Suprapubic skin (tissue), 4 donors: Measurements from ENCODE around the gene ATE1. TPM values are rescaled to one million over a fixed set of nuclear protein-coding genes. Genes with fewer than 3 reads are reported as not detected.

Source experiments
- DNase-seq, 2 donors: peaks; one replicate each; pipeline ENCODE4 v3.0.0-alpha.2; 2019; ENCODE audit warnings: low spot score in 2 of 2
- H3K27ac ChIP-seq: fragments of 200-600 bp; sonication (generic); one replicate; pipeline ENCODE4 v1.5.1; 2019
- H3K27me3 ChIP-seq: fragments of 200-600 bp; sonication (generic); one replicate; pipeline ENCODE4 v1.5.1; 2019
- H3K36me3 ChIP-seq: fragments of 200-600 bp; sonication (generic); one replicate; pipeline ENCODE4 v1.5.1; 2019
- H3K4me1 ChIP-seq: fragments of 200-600 bp; sonication (generic); one replicate; pipeline ENCODE4 v1.5.1; 2019
- H3K4me3 ChIP-seq: fragments of 200-600 bp; sonication (generic); one replicate; pipeline ENCODE4 v1.5.1; 2019; ENCODE audit warnings: mild to moderate bottlenecking
- H3K9me3 ChIP-seq: fragments of 200-600 bp; sonication (generic); one replicate; pipeline ENCODE4 v1.5.1; 2019
- CTCF ChIP-seq, 2 donors: fragments of 200-600 bp in 1 of 2; fragments of 450-650 bp in 1 of 2; sonication (generic) in 1 of 2; IDR thresholded peaks; one replicate each; pipeline ENCODE4 v1.5.1; 2016 to 2019; ENCODE audit warnings: antibody characterized with exemption in 2 of 2, mild to moderate bottlenecking in 1 of 2, moderate library complexity in 1 of 2
- EP300 ChIP-seq: sonication (generic); formaldehyde crosslinking; IDR thresholded peaks from one replicate; pipeline ENCODE4 v1.6.1; 2017; ENCODE audit warnings: antibody characterized with exemption
- POLR2A ChIP-seq, 2 donors: fragments of 450-650 bp; IDR thresholded peaks; one replicate each; pipeline ENCODE4 v1.6.1; 2017; ENCODE audit warnings: antibody characterized with exemption in 2 of 2, mild to moderate bottlenecking in 2 of 2, moderate library complexity in 2 of 2
- POLR2AphosphoS5 ChIP-seq, 3 donors: sonication (generic); formaldehyde crosslinking; IDR thresholded peaks; one replicate each; pipeline ENCODE4 v1.6.1; 2017; ENCODE audit warnings: antibody characterized with exemption in 3 of 3
- WGBS: methylation state at CpG from one replicate; pipeline ENCODE4 v1.1.5; 2018; 5-methylcytosine and 5-hydroxymethylcytosine counted together
- total RNA-seq, 4 donors: library from RNA; depleted of rRNA; stranded (reverse); fragments of >200 nt; gene quantifications; one replicate each; pipeline ENCODE4 v1.1.0, GENCODE V29; 2016

The ATE1 gene
- total RNA-seq, 4 donors from 2014 or later, result 20.3 to 23.2 (median 21.7) TPM

DNA sequence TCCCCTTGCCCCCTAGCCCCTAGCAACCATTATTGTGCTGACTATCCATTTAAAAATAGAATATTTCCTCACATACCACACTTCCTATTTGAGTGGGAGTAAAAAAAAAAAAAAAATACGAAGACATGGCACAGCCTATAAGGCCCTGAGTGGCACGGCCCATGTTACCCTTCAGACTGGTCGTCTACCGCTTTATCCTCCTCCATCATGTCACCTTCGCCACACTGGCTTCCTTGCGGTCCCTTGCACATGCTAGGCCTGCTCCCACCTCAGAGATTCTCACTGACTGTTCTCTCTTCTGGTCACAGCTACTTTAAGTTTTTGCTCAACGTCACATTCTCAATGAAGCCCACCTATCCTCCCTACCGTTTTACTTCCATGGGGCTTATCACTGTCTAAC is 130.3 kb downstream of the ATE1 start:
- Histone ChIP-seq H3K36me3 (peaks cover 2% of the 10 kb centered on the region), H3K27ac (no peak overlapping the region), H3K27me3 (no peaks in the 10 kb centered on the region), H3K4me3 (no peak overlapping the region), H3K4me1 (no peaks in the 10 kb centered on the region), H3K9me3 (no peaks in the 10 kb centered on the region)
- DNase-seq, result no peak
- 86% methylated on average over 8 of the region's 8 CpGs for WGBS
- TF ChIP-seq POLR2A (IDR thresholded peaks at IDR 0.05), result no peak
- no peak for TF ChIP-seq EP300
- TF ChIP-seq CTCF (IDR thresholded peaks at IDR 0.05), result no peak
- no peak for TF ChIP-seq POLR2AphosphoS5 (IDR thresholded peaks at IDR 0.05)

DNA sequence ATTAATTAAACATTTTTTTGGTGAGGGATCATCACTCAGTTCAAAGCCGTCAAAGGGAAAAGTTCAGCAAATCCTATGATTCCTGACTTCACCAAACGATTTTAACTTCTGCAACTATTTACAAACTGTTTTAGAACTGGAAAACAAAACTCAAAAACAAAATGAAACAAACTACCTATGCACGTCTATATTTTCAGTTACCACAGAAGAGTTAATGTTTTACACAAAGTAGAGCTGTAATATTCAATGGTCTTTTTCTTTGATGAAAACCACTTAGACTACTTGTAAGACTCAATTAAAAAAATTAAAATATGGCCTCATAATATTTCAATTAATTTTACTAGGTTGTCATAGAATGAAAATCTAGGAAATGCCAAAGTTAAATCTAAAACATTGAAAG is 131.5 kb downstream of the ATE1 start:
- WGBS, result 79% methylated on average over 3 of the region's 3 CpGs
- Histone ChIP-seq H3K9me3 (no peaks in the 10 kb centered on the region), H3K27ac (no peak overlapping the region), H3K4me3 (no peak overlapping the region), H3K27me3 (no peaks in the 10 kb centered on the region), H3K4me1 (no peaks in the 10 kb centered on the region), H3K36me3 (no peaks in the 10 kb centered on the region)
- TF ChIP-seq EP300, result no peak
- no peak for TF ChIP-seq CTCF (IDR thresholded peaks at IDR 0.05)
- no peak for TF ChIP-seq POLR2AphosphoS5 (IDR thresholded peaks at IDR 0.05)
- DNase-seq, result no peak

DNA sequence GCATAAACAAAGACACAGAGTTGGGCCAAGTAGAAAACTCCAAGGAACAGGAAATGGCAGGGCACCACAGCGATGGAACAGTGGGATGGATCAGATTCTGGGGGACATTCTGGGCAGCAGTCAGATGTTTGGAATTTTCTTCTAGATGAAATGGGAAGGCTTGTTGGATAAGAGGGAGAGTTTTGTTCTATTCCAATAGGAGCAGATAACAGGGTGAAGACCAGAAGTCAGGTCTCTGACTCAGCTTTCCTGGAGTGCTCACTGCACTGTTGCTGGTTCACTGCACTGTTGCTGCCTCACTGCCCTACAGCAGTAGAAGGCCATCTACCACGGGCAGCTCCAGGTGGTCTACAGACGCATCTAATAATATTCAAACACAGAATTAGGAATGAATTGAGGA is 135.6 kb downstream of the ATE1 start:
- Histone ChIP-seq H3K36me3 (peaks cover 9% of the 10 kb centered on the region), H3K4me1 (no peaks in the 10 kb centered on the region), H3K27ac (no peak overlapping the region), H3K4me3 (no peak overlapping the region), H3K27me3 (no peaks in the 10 kb centered on the region), H3K9me3 (no peaks in the 10 kb centered on the region)
- no peak for TF ChIP-seq CTCF (IDR thresholded peaks at IDR 0.05)
- no peak for TF ChIP-seq POLR2AphosphoS5 (IDR thresholded peaks at IDR 0.05)
- TF ChIP-seq POLR2A (IDR thresholded peaks at IDR 0.05), result no peak
- TF ChIP-seq EP300, result no peak
- no peak for DNase-seq
- WGBS, result 90% methylated on average over 3 of the region's 3 CpGs

- peaks cover 9% of the 10 kb centered on the region for H3K36me3 ChIP-seq
- H3K4me3 ChIP-seq, result no peak overlapping the region
- H3K9me3 ChIP-seq, result no peaks in the 10 kb centered on the region
- no peak overlapping the region for H3K27ac ChIP-seq
- 97% methylated on average over 5 of the region's 5 CpGs for whole genome bisulfite sequencing
- no peaks in the 10 kb centered on the region for H3K4me1 ChIP-seq
- TF ChIP-seq EP300 (no peak), POLR2A (IDR thresholded peaks at IDR 0.05) (no peak), POLR2AphosphoS5 (IDR thresholded peaks at IDR 0.05) (no peak), CTCF (IDR thresholded peaks at IDR 0.05) (no peak)
- DNase-seq, result no peak
- no peaks in the 10 kb centered on the region for H3K27me3 ChIP-seq
Measured at GRCh38 chr10:121791761-121792160, 136.1 kb downstream of the ATE1 start.

DNA sequence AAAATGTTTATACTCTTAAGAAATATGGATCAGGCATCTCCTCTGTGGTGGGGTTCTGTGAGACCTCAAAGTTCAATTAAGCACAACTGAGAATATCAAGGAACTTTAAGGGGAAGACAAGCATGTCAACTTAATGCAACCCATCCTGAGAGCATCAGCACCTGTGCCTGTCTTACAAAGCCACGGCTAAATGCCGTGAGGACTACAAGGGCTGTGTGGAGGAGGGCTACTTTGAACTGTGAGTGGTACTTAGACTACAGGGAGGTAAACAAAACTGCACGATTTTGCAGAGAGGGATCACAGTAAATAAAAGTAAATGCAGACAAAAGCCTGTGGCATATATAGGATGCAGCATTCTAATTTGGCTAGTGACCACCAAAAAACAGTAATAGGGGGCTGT is 139.1 kb downstream of the ATE1 start:
- no peak overlapping the region for H3K27ac ChIP-seq
- no peak for DNase-seq
- no peaks in the 10 kb centered on the region for H3K4me1 ChIP-seq
- no peak for TF ChIP-seq POLR2AphosphoS5 (IDR thresholded peaks at IDR 0.05)
- no peak for TF ChIP-seq CTCF (IDR thresholded peaks at IDR 0.05)
- TF ChIP-seq POLR2A (IDR thresholded peaks at IDR 0.05), result no peak
- TF ChIP-seq EP300, result no peak
- peaks cover 9% of the 10 kb centered on the region for H3K36me3 ChIP-seq
- 88% methylated on average over 3 of the region's 3 CpGs for WGBS
- no peaks in the 10 kb centered on the region for H3K9me3 ChIP-seq
- no peaks in the 10 kb centered on the region for H3K27me3 ChIP-seq
- no peak overlapping the region for H3K4me3 ChIP-seq
